Ovary (tissue), 9 donors: ENCODE data around the gene STT3B. TPM values are rescaled to one million over a fixed set of nuclear protein-coding genes. Genes with fewer than 3 reads are reported as not detected.

Experiments
- DNase-seq, 5 donors: peaks; one replicate each; pipeline ENCODE4 v3.0.0-alpha.2; 2019 to 2020
- H3K27ac ChIP-seq, 2 donors: fragments of 200-600 bp; one replicate each; pipeline versions ENCODE4 v1.5.1 to v1.8.0; 2019 to 2022
- H3K27me3 ChIP-seq: fragments of 200-600 bp; one replicate; pipeline ENCODE4 v1.8.0; 2022
- H3K36me3 ChIP-seq: fragments of 200-600 bp; sonication (generic); one replicate; pipeline ENCODE4 v1.5.1; 2019
- H3K4me1 ChIP-seq: one replicate; pipeline ENCODE4 v1.8.1; 2013; ENCODE audit warnings: mild to moderate bottlenecking, moderate library complexity; ENCODE audit not compliant: insufficient read depth
- H3K4me3 ChIP-seq: fragments of 200-600 bp; sonication (generic); one replicate; pipeline ENCODE4 v1.5.1; 2017
- H3K9me3 ChIP-seq, 2 donors: fragments of 200-600 bp in 1 of 2; sonication (generic) in 1 of 2; one replicate each; pipeline versions ENCODE4 v1.5.1 to v1.8.1; 2013 to 2019; ENCODE audit warnings: mild to moderate bottlenecking in 1 of 2, moderate library complexity in 1 of 2
- EP300 ChIP-seq: sonication (generic); formaldehyde crosslinking; IDR thresholded peaks from one replicate; pipeline ENCODE4 v1.6.1; 2017; ENCODE audit warnings: antibody characterized with exemption
- POLR2A ChIP-seq: fragments of 450-650 bp; IDR thresholded peaks from one replicate; pipeline ENCODE4 v1.6.1; 2017; ENCODE audit warnings: antibody characterized with exemption, mild to moderate bottlenecking, moderate library complexity
- WGBS, 3 donors: extraction: QIAGEN DNeasy Blood & Tissue Kit in 1 of 3; methylation state at CpG; one replicate each; pipeline versions ENCODE4 v1.1.5 to v1.1.7; 2013 to 2017; 5-methylcytosine and 5-hydroxymethylcytosine counted together
- intact Hi-C, 4 donors: fragments of 100-400 bp; cut with DNase I; formaldehyde crosslinking; loops; one replicate each; pipeline versions ENCODE4 v1.11.0 to v1.15.1; 2022 to 2023
- polyA plus RNA-seq, 2 donors: library from polyadenylated mRNA; stranded (reverse); fragments of 200-250 nt in 1 of 2; fragments of 350-450 nt in 1 of 2; fragmentation: Illumina TruSeq in 1 of 2; extraction: RNeasy Lipid Tissue Mini Kit (QIAGEN cat#74804) in 1 of 2; gene quantifications; one replicate each; pipeline ENCODE4 v1.2.3, GENCODE V29; 2013 to 2014
- total RNA-seq, 7 donors: library from RNA; depleted of rRNA in 2 of 7; stranded (reverse); fragments of >200 nt in 2 of 7; fragmentation: NEBNext Ultra II Directional in 3 of 7; extraction: Animal tissue kit (Norgen Biotek cat#: 25700) in 3 of 7; gene quantifications; one replicate each; pipeline versions ENCODE4 v1.1.0 to v1.2.4, GENCODE V29; 2016 to 2023
- TF ChIP-seq, protein P1 (sequence below), 3 donors: fragments of 450-650 bp in 2 of 3; fragments of 200-600 bp in 1 of 3; IDR thresholded peaks; one replicate each; pipeline versions ENCODE4 v1.5.1 to v1.8.0; 2016 to 2022; ENCODE audit warnings: antibody characterized with exemption in 3 of 3, mild to moderate bottlenecking in 1 of 3
- donor health status: DM: no; HTN: no; CAD: no; lungs with moderate emphysema.
- donor health status: DM: no; HTN: no; CAD: no.
- donor health status: Bipolar disorder and iron deficiency.
- donor health status: DM: yes; HTN: yes; CAD: no.
- donor health status: DM: no; HTN: no; CAD: no.
- donor health status: DM: yes; HTN: yes; CAD: no.

The STT3B gene
- total and polyA plus RNA-seq, 9 donors, result 79.8 to 233 (median 137) TPM

DNA sequence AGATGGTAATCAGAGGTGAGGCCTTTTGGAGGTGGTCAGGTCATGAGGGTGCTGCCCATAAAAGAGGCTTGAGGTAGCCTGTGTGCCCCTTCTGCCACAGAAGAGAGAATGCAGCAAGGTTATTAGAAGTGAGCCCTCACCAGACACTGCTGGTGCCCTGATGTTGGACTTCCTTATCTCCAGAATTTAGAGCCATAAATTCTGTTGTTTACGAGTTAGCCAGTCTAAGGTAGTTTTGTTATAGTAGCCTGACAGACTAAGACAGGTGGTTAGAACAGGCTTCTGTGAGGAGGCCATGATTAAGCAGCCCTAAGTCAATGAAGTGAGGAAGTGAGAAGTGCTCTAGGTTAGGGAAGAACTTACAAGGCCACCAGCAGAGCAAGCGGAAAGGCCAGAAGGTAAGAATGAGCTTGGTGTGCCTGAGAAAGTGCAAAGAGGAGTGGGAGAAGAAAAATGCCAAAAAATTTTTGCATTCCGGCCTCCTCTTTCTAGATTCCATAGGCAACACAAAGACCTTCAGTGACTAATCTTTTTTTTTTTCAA is 44.2 kb upstream of the STT3B start:
- no peak overlapping the region for H3K27ac ChIP-seq
- TF ChIP-seq, protein P1, sequence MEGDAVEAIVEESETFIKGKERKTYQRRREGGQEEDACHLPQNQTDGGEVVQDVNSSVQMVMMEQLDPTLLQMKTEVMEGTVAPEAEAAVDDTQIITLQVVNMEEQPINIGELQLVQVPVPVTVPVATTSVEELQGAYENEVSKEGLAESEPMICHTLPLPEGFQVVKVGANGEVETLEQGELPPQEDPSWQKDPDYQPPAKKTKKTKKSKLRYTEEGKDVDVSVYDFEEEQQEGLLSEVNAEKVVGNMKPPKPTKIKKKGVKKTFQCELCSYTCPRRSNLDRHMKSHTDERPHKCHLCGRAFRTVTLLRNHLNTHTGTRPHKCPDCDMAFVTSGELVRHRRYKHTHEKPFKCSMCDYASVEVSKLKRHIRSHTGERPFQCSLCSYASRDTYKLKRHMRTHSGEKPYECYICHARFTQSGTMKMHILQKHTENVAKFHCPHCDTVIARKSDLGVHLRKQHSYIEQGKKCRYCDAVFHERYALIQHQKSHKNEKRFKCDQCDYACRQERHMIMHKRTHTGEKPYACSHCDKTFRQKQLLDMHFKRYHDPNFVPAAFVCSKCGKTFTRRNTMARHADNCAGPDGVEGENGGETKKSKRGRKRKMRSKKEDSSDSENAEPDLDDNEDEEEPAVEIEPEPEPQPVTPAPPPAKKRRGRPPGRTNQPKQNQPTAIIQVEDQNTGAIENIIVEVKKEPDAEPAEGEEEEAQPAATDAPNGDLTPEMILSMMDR (IDR thresholded peaks at IDR 0.05), result no peak
- TF ChIP-seq POLR2A (no peak), EP300 (no peak)
- no peaks in the 10 kb centered on the region for H3K36me3 ChIP-seq
- H3K4me3 ChIP-seq, result no peak overlapping the region
- H3K27me3 ChIP-seq, result no peaks in the 10 kb centered on the region
- DNase-seq, result no peak
- no peaks in the 10 kb centered on the region for H3K9me3 ChIP-seq
- intact Hi-C loops, result no loop called here
- H3K4me1 ChIP-seq, result no peaks in the 10 kb centered on the region
- WGBS, 3 donors, result 94 to 95% (median 94%) methylated on average over 3 of the region's 3 CpGs

- Histone ChIP-seq H3K4me1 (no peaks in the 10 kb centered on the region), H3K27ac (no peak overlapping the region), H3K9me3 (no peaks in the 10 kb centered on the region), H3K36me3 (no peaks in the 10 kb centered on the region), H3K27me3 (no peaks in the 10 kb centered on the region), H3K4me3 (no peak overlapping the region)
- 39 to 100% (median 98%) methylated on average over 1 of the region's 1 CpG for WGBS, 3 donors
- DNase-seq, result no peak
- intact Hi-C loops, result no loop called here
- TF ChIP-seq, protein P1 (IDR thresholded peaks at IDR 0.05), result no peak
- TF ChIP-seq POLR2A (no peak), EP300 (no peak)
These were observed 42.2 kb upstream of the STT3B start for GRCh38 chr3:31490502-31490901.

DNA sequence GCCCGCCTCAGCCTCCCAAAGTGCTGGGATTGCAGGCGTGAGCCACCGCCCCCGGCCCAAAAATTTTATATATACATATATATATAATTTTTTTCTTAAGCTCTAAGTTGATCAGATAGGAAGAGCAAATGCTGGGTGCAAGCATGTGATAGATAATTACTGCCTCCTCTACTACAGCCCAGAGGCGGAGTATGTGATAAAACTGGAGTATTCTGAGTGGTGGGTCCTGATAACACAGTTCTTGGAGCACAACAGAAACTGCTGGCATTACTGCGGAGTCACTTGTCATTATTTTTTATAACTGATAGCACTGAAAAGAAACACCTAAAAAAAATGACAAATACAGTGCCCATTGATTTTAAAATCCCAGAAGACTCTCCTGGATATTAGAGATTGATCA is 41.1 kb upstream of the STT3B start:
- no peaks in the 10 kb centered on the region for H3K36me3 ChIP-seq
- H3K27me3 ChIP-seq, result no peaks in the 10 kb centered on the region
- TF ChIP-seq POLR2A (no peak), EP300 (no peak)
- TF ChIP-seq, protein P1 (IDR thresholded peaks at IDR 0.05), result no peak
- H3K27ac ChIP-seq, result no peak overlapping the region
- DNase-seq, result no peak
- H3K4me3 ChIP-seq, result no peak overlapping the region
- 93 to 94% (median 93%) methylated on average over 6 of the region's 6 CpGs for WGBS, 3 donors
- intact Hi-C loops, result no loop called here
- H3K9me3 ChIP-seq, result no peaks in the 10 kb centered on the region
- no peaks in the 10 kb centered on the region for H3K4me1 ChIP-seq

DNA sequence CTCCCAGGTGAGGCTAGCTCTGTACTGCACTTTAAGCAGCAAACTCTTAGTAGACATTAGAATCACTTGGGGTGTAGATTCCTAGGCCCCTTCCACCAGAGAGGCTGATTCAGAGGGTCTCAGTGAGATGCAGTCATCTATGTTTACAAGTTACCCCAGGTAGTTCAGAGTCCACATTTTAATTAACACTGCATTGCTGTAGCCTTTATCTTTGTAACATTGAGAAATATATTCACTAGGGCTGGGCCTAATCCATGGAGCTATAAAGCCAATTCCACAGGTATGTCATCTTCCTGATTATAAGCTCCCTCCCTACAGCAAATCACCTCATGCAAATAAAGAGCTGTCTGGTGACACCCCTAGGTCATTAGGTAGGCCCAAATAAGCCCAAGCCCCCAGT is 39.6 kb upstream of the STT3B start:
- Histone ChIP-seq H3K9me3 (no peaks in the 10 kb centered on the region), H3K36me3 (no peaks in the 10 kb centered on the region), H3K4me1 (no peaks in the 10 kb centered on the region), H3K27me3 (no peaks in the 10 kb centered on the region), H3K27ac (no peak overlapping the region), H3K4me3 (no peak overlapping the region)
- DNase-seq, result no peak
- intact Hi-C loops, result no loop called here
- TF ChIP-seq EP300 (no peak), POLR2A (no peak)
- TF ChIP-seq, protein P1 (IDR thresholded peaks at IDR 0.05), result no peak
